Lung (tissue), 12 donors: ENCODE data around the gene S100PBP. TPM values are rescaled to one million over a fixed set of nuclear protein-coding genes. Genes with fewer than 3 reads are reported as not detected.

ENCODE experiments used
- ATAC-seq: fragments of 200-7000 bp; cut with Tn5 transposase; one replicate; pipeline ENCODE4 v1.9.1; 2020; ENCODE audit warnings: moderate number of reproducible peaks; ENCODE audit not compliant: insufficient read depth, low FRiP score
- DNase-seq, 3 donors: peaks; one replicate each; pipeline ENCODE4 v3.0.0-alpha.2; 2013 to 2017
- H3K27ac ChIP-seq, 2 donors: one replicate each; pipeline ENCODE4 v1.5.1; 2013; ENCODE audit warnings: mild to moderate bottlenecking in 2 of 2, moderate library complexity in 2 of 2, control low read depth in 1 of 2, inconsistent platforms in 1 of 2, low read depth in 1 of 2, low read length in 1 of 2
- H3K27me3 ChIP-seq, 3 donors: one replicate each; pipeline ENCODE4 v1.5.1; 2013; ENCODE audit warnings: low read length in 2 of 3; ENCODE audit not compliant: control insufficient read depth in 3 of 3, insufficient read depth in 3 of 3
- H3K36me3 ChIP-seq, 4 donors: one replicate each; pipeline ENCODE4 v1.5.1; 2013; ENCODE audit warnings: low read length in 4 of 4, mild to moderate bottlenecking in 1 of 4, moderate library complexity in 1 of 4; ENCODE audit not compliant: control insufficient read depth in 4 of 4, insufficient read depth in 4 of 4
- H3K4me1 ChIP-seq, 5 donors: one replicate each; pipeline ENCODE4 v1.5.1; 2013; ENCODE audit warnings: low read length in 5 of 5, mild to moderate bottlenecking in 2 of 5, moderate library complexity in 1 of 5; ENCODE audit not compliant: control insufficient read depth in 5 of 5, insufficient read depth in 5 of 5
- H3K4me3 ChIP-seq: one replicate; pipeline ENCODE4 v1.5.1; 2013; ENCODE audit warnings: mild to moderate bottlenecking, control low read depth, moderate library complexity
- H3K9ac ChIP-seq, 2 donors: one replicate each; pipeline ENCODE4 v1.5.1; 2013; ENCODE audit warnings: low read length in 2 of 2, control low read depth in 1 of 2; ENCODE audit not compliant: insufficient read depth in 1 of 2
- H3K9me3 ChIP-seq, 4 donors: one replicate each; pipeline ENCODE4 v1.5.1; 2013; ENCODE audit warnings: low read length in 3 of 4, mild to moderate bottlenecking in 1 of 4, moderate library complexity in 1 of 4; ENCODE audit not compliant: control insufficient read depth in 4 of 4, insufficient read depth in 3 of 4
- CTCF ChIP-seq: IDR thresholded peaks from 2 replicates; pipeline ENCODE4 v1.5.1; 2012; ENCODE audit warnings: mild to moderate bottlenecking; ENCODE audit errors: control extremely low read depth, extremely low read depth
- WGBS, 2 donors: extraction: QIAGEN DNeasy Blood & Tissue Kit; methylation state at CpG; one replicate each; pipeline ENCODE4 v1.1.7; 2013; 5-methylcytosine and 5-hydroxymethylcytosine counted together
- polyA plus RNA-seq, 2 donors: library from polyadenylated mRNA; stranded (reverse); fragments of 200-250 nt; gene quantifications; one replicate each; pipeline ENCODE4 v1.2.1, GENCODE V29; 2013
- total RNA-seq, 2 donors: library from RNA; depleted of rRNA in 1 of 2; stranded (reverse); fragments of >200 nt in 1 of 2; gene quantifications; one replicate each; pipeline ENCODE4 v1.2.1, GENCODE V29; 2014 to 2021
- donor health status: control.
- donor health status: control.
- donor health status: Bipolar disorder and iron deficiency.
- donor health status: healthy.
- donor health status: DM: yes; HTN: yes; CAD: no.

Gene S100PBP
- total and polyA plus RNA-seq, 4 donors: 7.4 to 56.6 (median 20.9) TPM

DNA sequence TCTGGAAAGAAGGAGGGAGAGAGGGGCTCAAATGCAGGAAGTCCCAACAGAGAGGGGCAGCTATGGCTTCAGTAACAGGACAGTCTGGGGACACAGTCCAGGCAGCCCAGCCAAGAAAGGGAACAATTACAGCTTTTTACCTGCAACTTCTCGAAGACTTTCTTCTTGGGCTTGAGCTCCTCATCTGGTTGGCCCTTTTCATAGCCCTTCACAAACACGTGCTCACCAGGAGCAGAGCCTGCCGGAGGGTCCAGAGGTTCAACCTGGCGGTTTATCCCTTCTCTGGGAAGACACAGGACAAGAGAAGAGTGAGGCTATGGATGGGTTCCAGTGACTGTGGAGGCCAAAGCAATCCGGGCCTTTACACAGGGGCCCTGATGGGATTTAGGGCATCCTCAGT is 38.2 kb upstream of the S100PBP start:
- H3K36me3 ChIP-seq: peaks cover 32 to 53% (median 43%) of the 10 kb centered on the region in 4 donors
- no peak for DNase-seq

GRCh38 chr1:32780005-32780404 is 37.4 kb upstream of the S100PBP start:
- H3K4me3 ChIP-seq: no peak overlapping the region
- H3K27ac ChIP-seq: no peak overlapping the region
- no peak overlapping the region for H3K9ac ChIP-seq
- peaks cover 0 to 4% (median 0%) of the 10 kb centered on the region in 5 donors for H3K4me1 ChIP-seq
- TF ChIP-seq CTCF: no peak
- whole genome bisulfite sequencing, 2 donors: 70 to 87% methylated on average over 8 of the region's 8 CpGs
- H3K27me3 ChIP-seq: no peaks in the 10 kb centered on the region
- H3K9me3 ChIP-seq: no peaks in the 10 kb centered on the region
- ATAC-seq (no peak), DNase-seq (no peak)
- H3K36me3 ChIP-seq: peaks cover 30 to 57% (median 39%) of the 10 kb centered on the region in 4 donors

More for the DNA sequence above, 38.2 kb upstream of the S100PBP start:
- ATAC-seq: no peak
- Histone ChIP-seq H3K27ac (no peak overlapping the region), H3K9ac (no peak overlapping the region), H3K4me1 (peaks cover 0 to 6% (median 0%) of the 10 kb centered on the region in 5 donors), H3K27me3 (no peaks in the 10 kb centered on the region), H3K4me3 (no peak overlapping the region), H3K9me3 (no peaks in the 10 kb centered on the region)
- 97 to 99% methylated on average over 5 of the region's 5 CpGs for WGBS, 2 donors
- TF ChIP-seq CTCF: no peak

GRCh38 chr1:32780628-32781234 is 36.7 kb upstream of the S100PBP start:
- no peaks in the 10 kb centered on the region for H3K27me3 ChIP-seq
- H3K27ac ChIP-seq: no peak overlapping the region
- no peak overlapping the region for H3K4me3 ChIP-seq
- ATAC-seq: no peak
- H3K4me1 ChIP-seq: peaks cover 0 to 3% (median 0%) of the 10 kb centered on the region in 5 donors
- H3K9ac ChIP-seq: no peak overlapping the region
- WGBS, 2 donors: 69 to 76% methylated on average over 8 of the region's 8 CpGs
- no peak for TF ChIP-seq CTCF
- H3K9me3 ChIP-seq: no peaks in the 10 kb centered on the region
- H3K36me3 ChIP-seq: peaks cover 27 to 53% (median 33%) of the 10 kb centered on the region in 4 donors
- DNase-seq: no peak

- no peaks in the 10 kb centered on the region for H3K27me3 ChIP-seq
- no peaks in the 10 kb centered on the region for H3K9me3 ChIP-seq
- ATAC-seq (no peak), DNase-seq (no peak)
- H3K36me3 ChIP-seq: peaks cover 30 to 63% (median 35%) of the 10 kb centered on the region in 4 donors
- H3K4me1 ChIP-seq: no peaks in the 10 kb centered on the region
- no peak overlapping the region for H3K27ac ChIP-seq
- no peak for TF ChIP-seq CTCF
- no peak overlapping the region for H3K4me3 ChIP-seq
- no peak overlapping the region for H3K9ac ChIP-seq
- 85 to 87% methylated on average over 5 of the region's 5 CpGs for WGBS, 2 donors
Observed at GRCh38 chr1:32782086-32782485, 35.4 kb upstream of the S100PBP start.
